ENCODE measurements around the gene MAX. TPM values are rescaled to one million over a fixed set of nuclear protein-coding genes. Genes with fewer than 3 reads are reported as not detected.

MAX gene
- total and polyA plus RNA-seq, 2 of the 8 experiments (the other 6 are each of a cell fraction or from before 2014, with no cell fraction given) = 36.9 to 65.1 TPM

DNA sequence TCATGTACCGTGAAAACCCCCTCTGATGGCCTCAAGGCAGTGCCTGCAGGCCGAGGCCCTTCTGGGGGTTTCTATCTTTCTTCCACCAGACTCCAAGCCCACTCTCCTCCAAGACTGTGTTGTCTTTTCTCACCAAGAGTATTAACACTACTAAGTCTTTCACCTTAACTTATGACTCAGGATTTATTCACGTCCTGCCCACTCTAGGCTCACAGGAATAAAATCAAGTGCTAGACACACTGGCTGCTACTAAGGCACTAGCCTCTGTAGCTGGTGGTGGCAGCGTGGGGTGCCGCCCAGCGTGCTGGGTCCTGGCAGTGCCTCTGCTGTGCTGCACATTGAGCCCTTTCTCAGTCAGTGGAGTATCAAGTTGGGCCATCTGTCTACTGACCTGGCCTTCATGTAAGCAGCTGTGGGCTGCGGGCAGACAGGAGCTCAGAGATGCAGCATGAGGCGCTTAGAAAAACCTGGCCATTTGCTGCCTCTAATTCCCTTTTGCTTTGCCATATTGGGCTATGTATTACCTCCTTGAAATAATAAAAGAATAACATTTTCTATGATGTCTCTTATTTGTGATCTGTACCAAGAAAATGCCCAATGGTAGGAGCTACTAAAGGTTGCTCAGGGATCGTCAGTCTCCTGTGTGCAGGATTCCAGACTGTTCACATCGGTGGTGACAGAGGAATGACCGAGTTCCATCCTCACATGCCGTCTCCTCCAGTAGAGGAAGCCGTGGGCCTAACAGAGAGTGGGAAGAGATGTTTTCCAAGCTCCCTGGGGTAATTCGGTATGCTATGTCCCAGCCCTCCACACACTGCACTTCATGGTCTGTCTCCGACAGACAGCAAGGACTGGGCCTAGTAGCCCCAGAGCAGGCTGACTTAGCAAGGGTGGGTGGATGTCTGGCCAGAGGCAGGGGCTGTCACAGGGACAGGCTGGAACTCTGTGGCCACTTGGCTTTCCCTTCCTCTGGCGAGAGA lies 39.9 kb downstream of the MAX start (continued):
- no peak for TF ChIP-seq HDAC6 (IDR thresholded peaks at IDR 0.05; ENCODE audit: low read depth, low read length)
- no peak for TF ChIP-seq TBP (IDR thresholded peaks at IDR 0.05; ENCODE audit: low read depth, low read length)
